NCI-H1436 (cell line): ENCODE results near the gene LRRC1.

Experiments used
- DNase-seq: peaks from one replicate; lab custom pipeline; 2025; lab: John Stamatoyannopoulos, UW

The LRRC1 gene

GRCh38 chr6:53847796-53848314 lies 53.0 kb downstream of the LRRC1 start:
- no peak for DNase-seq

GRCh38 chr6:53850527-53850926 lies 55.7 kb downstream of the LRRC1 start:
- no peak for DNase-seq

GRCh38 chr6:53851561-53851960 lies 56.8 kb downstream of the LRRC1 start:
- DNase-seq, result no peak

- no peak for DNase-seq
These were observed 58.0 kb downstream of the LRRC1 start for GRCh38 chr6:53852805-53853204.

GRCh38 chr6:53854843-53855567 lies 60.2 kb downstream of the LRRC1 start:
- DNase-seq, result no peak

GRCh38 chr6:53855940-53856339 lies 61.1 kb downstream of the LRRC1 start:
- no peak for DNase-seq

- DNase-seq, result no peak
These were observed 62.7 kb downstream of the LRRC1 start for GRCh38 chr6:53857318-53858094.

- DNase-seq, result no peak
These were observed 63.4 kb downstream of the LRRC1 start for GRCh38 chr6:53858196-53858595.

GRCh38 chr6:53858913-53859312 lies 64.1 kb downstream of the LRRC1 start:
- no peak for DNase-seq

- DNase-seq, result no peak
These were observed 65.7 kb downstream of the LRRC1 start for GRCh38 chr6:53860511-53860910.

- DNase-seq, result no peak
These were observed 66.7 kb downstream of the LRRC1 start for GRCh38 chr6:53861518-53861917.

GRCh38 chr6:53862662-53863462 lies 68.1 kb downstream of the LRRC1 start:
- DNase-seq, result no peak

- no peak for DNase-seq
These were observed 70.0 kb downstream of the LRRC1 start for GRCh38 chr6:53864781-53865180.

- DNase-seq, result no peak
These were observed 71.4 kb downstream of the LRRC1 start for GRCh38 chr6:53866226-53866625.

- no peak for DNase-seq
These were observed 73.8 kb downstream of the LRRC1 start for GRCh38 chr6:53868626-53869025.

- no peak for DNase-seq
These were observed 75.2 kb downstream of the LRRC1 start for GRCh38 chr6:53869964-53870363.

- DNase-seq, result no peak
These were observed 79.1 kb downstream of the LRRC1 start for GRCh38 chr6:53873922-53874321.

GRCh38 chr6:53874964-53875363 lies 80.2 kb downstream of the LRRC1 start:
- DNase-seq, result no peak

GRCh38 chr6:53877151-53877550 lies 82.3 kb downstream of the LRRC1 start:
- DNase-seq, result no peak

GRCh38 chr6:53878808-53879207 lies 84.0 kb downstream of the LRRC1 start:
- no peak for DNase-seq

GRCh38 chr6:53879608-53880007 lies 84.8 kb downstream of the LRRC1 start:
- no peak for DNase-seq

GRCh38 chr6:53887316-53887715 lies 92.5 kb downstream of the LRRC1 start:
- DNase-seq, result no peak
